Calu3 (cell line): Measurements from ENCODE around the gene PIR. TPM values are rescaled to one million over a fixed set of nuclear protein-coding genes. Genes with fewer than 3 reads are reported as not detected.

Source experiments
- BruUV-seq: library from RNA; stranded (reverse); fragments of 400-500 nt; replicated peaks from 2 replicates; lab custom pipeline; 2021; lab: Mats Ljungman, UMichigan
- CTCF ChIA-PET: fragments of 300-600 bp; sonication (Branson Sonifier 250); formaldehyde crosslinking; loops from one replicate; lab custom pipeline; 2022; ENCODE audit warnings: antibody characterized with exemption; lab: Charles Lee
- DNase-seq: peaks from one replicate; pipeline ENCODE4 v3.0.0; 2022
- H3K27ac Mint-ChIP-seq: one replicate; pipeline ENCODE4 v1.8.0; 2022; ENCODE audit warnings: mixed read lengths; ENCODE audit not compliant: unreplicated experiment
- H3K27me3 Mint-ChIP-seq: one replicate; pipeline ENCODE4 v1.8.0; 2022; ENCODE audit warnings: mixed read lengths; ENCODE audit not compliant: unreplicated experiment
- H3K36me3 Mint-ChIP-seq: one replicate; pipeline ENCODE4 v1.8.0; 2022; ENCODE audit warnings: mild to moderate bottlenecking, moderate library complexity, mixed read lengths; ENCODE audit not compliant: insufficient read depth, unreplicated experiment
- H3K4me1 Mint-ChIP-seq: one replicate; pipeline ENCODE4 v1.8.0; 2022; ENCODE audit warnings: mild to moderate bottlenecking, low read depth, mixed read lengths; ENCODE audit not compliant: unreplicated experiment
- H3K4me3 Mint-ChIP-seq: one replicate; pipeline ENCODE4 v1.8.0; 2022; ENCODE audit warnings: mild to moderate bottlenecking, low read depth, moderate library complexity, mixed read lengths; ENCODE audit not compliant: unreplicated experiment
- H3K9me3 Mint-ChIP-seq: one replicate; pipeline ENCODE4 v1.8.0; 2022; ENCODE audit warnings: low read depth, mixed read lengths; ENCODE audit not compliant: unreplicated experiment
- intact Hi-C: fragments of 100-400 bp; cut with micrococcal nuclease; formaldehyde crosslinking; loops from one replicate; pipeline ENCODE4 v1.10.0; 2022; ENCODE audit not compliant: unreplicated experiment
- total RNA-seq: library from RNA; stranded (reverse); gene quantifications from 2 replicates; pipeline ENCODE4 v1.2.3, GENCODE V29; 2022
- TF ChIP-seq, protein P1 (sequence below): fragments of 200-600 bp; IDR thresholded peaks from one replicate; pipeline ENCODE4 v1.8.0; 2022; ENCODE audit warnings: antibody characterized with exemption; ENCODE audit not compliant: unreplicated experiment

The PIR gene
- total RNA-seq, 1 experiment from 2014 or later, result 40.9 TPM

DNA sequence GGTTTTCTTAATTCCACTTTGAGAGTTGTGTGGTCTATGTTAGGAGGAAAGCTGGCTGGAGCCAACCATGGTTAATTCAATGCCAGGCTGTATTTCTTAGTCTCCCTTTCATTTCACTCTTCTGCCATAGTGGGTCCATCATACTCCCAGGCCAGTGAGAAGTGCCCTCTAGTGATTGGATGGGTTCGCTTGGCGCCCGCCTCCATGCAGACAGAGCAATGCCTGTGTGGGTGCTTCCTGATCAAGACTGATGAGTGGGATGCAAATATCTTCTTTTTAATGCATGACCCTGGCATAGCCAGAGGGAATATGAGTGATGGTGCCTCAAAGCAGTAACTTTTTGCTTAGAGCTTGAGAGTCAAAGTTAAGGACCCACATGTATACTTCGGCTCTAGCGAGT, 13.9 kb upstream of the PIR start:
- Mint-ChIP-seq H3K4me3 (no peak overlapping the region), H3K27ac (no peak overlapping the region), H3K27me3 (no peaks in the 10 kb centered on the region), H3K9me3 (no peaks in the 10 kb centered on the region), H3K36me3 (no peaks in the 10 kb centered on the region), H3K4me1 (peaks cover 16% of the 10 kb centered on the region)
- CTCF ChIA-PET, result no interaction called here
- TF ChIP-seq, protein P1, sequence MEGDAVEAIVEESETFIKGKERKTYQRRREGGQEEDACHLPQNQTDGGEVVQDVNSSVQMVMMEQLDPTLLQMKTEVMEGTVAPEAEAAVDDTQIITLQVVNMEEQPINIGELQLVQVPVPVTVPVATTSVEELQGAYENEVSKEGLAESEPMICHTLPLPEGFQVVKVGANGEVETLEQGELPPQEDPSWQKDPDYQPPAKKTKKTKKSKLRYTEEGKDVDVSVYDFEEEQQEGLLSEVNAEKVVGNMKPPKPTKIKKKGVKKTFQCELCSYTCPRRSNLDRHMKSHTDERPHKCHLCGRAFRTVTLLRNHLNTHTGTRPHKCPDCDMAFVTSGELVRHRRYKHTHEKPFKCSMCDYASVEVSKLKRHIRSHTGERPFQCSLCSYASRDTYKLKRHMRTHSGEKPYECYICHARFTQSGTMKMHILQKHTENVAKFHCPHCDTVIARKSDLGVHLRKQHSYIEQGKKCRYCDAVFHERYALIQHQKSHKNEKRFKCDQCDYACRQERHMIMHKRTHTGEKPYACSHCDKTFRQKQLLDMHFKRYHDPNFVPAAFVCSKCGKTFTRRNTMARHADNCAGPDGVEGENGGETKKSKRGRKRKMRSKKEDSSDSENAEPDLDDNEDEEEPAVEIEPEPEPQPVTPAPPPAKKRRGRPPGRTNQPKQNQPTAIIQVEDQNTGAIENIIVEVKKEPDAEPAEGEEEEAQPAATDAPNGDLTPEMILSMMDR, result no peak
- intact Hi-C loops, result no loop called here
- no TSS peak for BruUV-seq
- DNase-seq, result no peak

- Mint-ChIP-seq H3K4me3 (no peak overlapping the region), H3K36me3 (no peaks in the 10 kb centered on the region), H3K27me3 (no peaks in the 10 kb centered on the region), H3K27ac (no peak overlapping the region), H3K4me1 (peaks cover 9% of the 10 kb centered on the region), H3K9me3 (no peaks in the 10 kb centered on the region)
- intact Hi-C loops, result no loop called here
- DNase-seq, result no peak
- CTCF ChIA-PET, result interaction anchor here (0.6 kb wide), 1 partner anchor 304 kb away, joined by 3 read pairs; no protein-coding TSS in a partner anchor
- BruUV-seq, result no TSS peak
- TF ChIP-seq, protein P1, result no peak
Measured at GRCh38 chrX:15505101-15505500, 12.0 kb upstream of the PIR start.

GRCh38 chrX:15504661-15505060, 11.5 kb upstream of the PIR start:
- no peak for DNase-seq
- H3K27ac Mint-ChIP-seq, result no peak overlapping the region
- H3K27me3 Mint-ChIP-seq, result no peaks in the 10 kb centered on the region
- H3K4me1 Mint-ChIP-seq, result peaks cover 9% of the 10 kb centered on the region
- CTCF ChIA-PET, result interaction anchor here (0.6 kb wide), 1 partner anchor 305 kb away, joined by 3 read pairs; no protein-coding TSS in a partner anchor
- BruUV-seq, result no TSS peak
- H3K9me3 Mint-ChIP-seq, result no peaks in the 10 kb centered on the region
- H3K36me3 Mint-ChIP-seq, result no peaks in the 10 kb centered on the region
- no peak overlapping the region for H3K4me3 Mint-ChIP-seq
- TF ChIP-seq, protein P1, result no peak
- intact Hi-C loops, result no loop called here

- Mint-ChIP-seq H3K4me1 (peaks cover 21% of the 10 kb centered on the region), H3K27ac (no peak overlapping the region), H3K27me3 (no peaks in the 10 kb centered on the region), H3K4me3 (no peak overlapping the region), H3K9me3 (no peaks in the 10 kb centered on the region), H3K36me3 (no peaks in the 10 kb centered on the region)
- intact Hi-C loops, result no loop called here
- no peak for DNase-seq
- TF ChIP-seq, protein P1, result no peak
- no TSS peak for BruUV-seq
- CTCF ChIA-PET, result interaction anchor here (1.5 kb wide), 1 partner anchor 63 kb away, joined by 3 read pairs; no protein-coding TSS in a partner anchor
Measured at GRCh38 chrX:15501506-15501905, 8.4 kb upstream of the PIR start.
